IPS DF 6.9 (cell line): Measurements from ENCODE around the gene FIBCD1.

Experiments
- DNase-seq: peaks from one replicate; pipeline ENCODE4 v3.0.0-alpha.2; 2013; ENCODE audit warnings: low read depth, low spot score
- H3K27ac ChIP-seq: one replicate; pipeline ENCODE4 v1.5.1; 2013; ENCODE audit warnings: low read length, control low read depth
- H3K27me3 ChIP-seq: 2 replicates; pipeline ENCODE4 v1.6.1; 2013; ENCODE audit warnings: mild to moderate bottlenecking, low read length; ENCODE audit not compliant: control insufficient read depth, insufficient read depth
- H3K36me3 ChIP-seq: 2 replicates; pipeline ENCODE4 v1.6.1; 2013; ENCODE audit warnings: low read length; ENCODE audit not compliant: control insufficient read depth, insufficient read depth
- H3K4me1 ChIP-seq: 2 replicates; pipeline ENCODE4 v1.6.1; 2013; ENCODE audit warnings: low read length; ENCODE audit not compliant: control insufficient read depth, insufficient read depth
- H3K4me3 ChIP-seq: 2 replicates; pipeline ENCODE4 v1.5.1; 2013; ENCODE audit warnings: mild to moderate bottlenecking, low read length
- H3K9me3 ChIP-seq: 2 replicates; pipeline ENCODE4 v1.6.1; 2013; ENCODE audit warnings: low read length, inconsistent platforms; ENCODE audit not compliant: control insufficient read depth, insufficient read depth
- whole genome bisulfite sequencing: extraction: QIAGEN DNeasy Blood & Tissue Kit; methylation state at CpG from one replicate; pipeline ENCODE4 v1.1.7; 2013; ENCODE audit warnings: mixed read lengths, missing lambda C conversion rate; ENCODE audit not compliant: insufficient read length, insufficient coverage; 5-methylcytosine and 5-hydroxymethylcytosine counted together

Gene FIBCD1

GRCh38 chr9:130897848-130898551, 41.0 kb downstream of the FIBCD1 start:
- Histone ChIP-seq H3K36me3 (0 out of 2 replicates have a peak, but pooled peaks cover 1% of the 10 kb centered on the region), H3K4me3 (no peak overlapping the region), H3K4me1 (no peaks in the 10 kb centered on the region; the same call in 1 of the 2 replicates), H3K9me3 (no peaks in the 10 kb centered on the region), H3K27ac (no peak overlapping the region), H3K27me3 (no peaks in the 10 kb centered on the region)
- WGBS = no CpG with 5 or more reads among the region's 29 CpGs
- no peak for DNase-seq

GRCh38 chr9:130897105-130897751, 41.8 kb downstream of the FIBCD1 start:
- H3K4me1 ChIP-seq = no peaks in the 10 kb centered on the region; the same call in 1 of the 2 replicates
- H3K36me3 ChIP-seq = 0 out of 2 replicates have a peak, but pooled peaks cover 2% of the 10 kb centered on the region
- H3K27me3 ChIP-seq = no peaks in the 10 kb centered on the region
- no peak overlapping the region for H3K27ac ChIP-seq
- no CpG with 5 or more reads among the region's 16 CpGs for WGBS
- H3K4me3 ChIP-seq = no peak overlapping the region
- DNase-seq = no peak
- H3K9me3 ChIP-seq = no peaks in the 10 kb centered on the region

GRCh38 chr9:130896233-130897014, 42.6 kb downstream of the FIBCD1 start, which contains the start of gene QRFP:
TSS of gene QRFP (minus strand) at chr9:130896812. CDS start at chr9:130893838, 2,974 bp downstream.
- Histone ChIP-seq H3K4me1 (no peaks in the 10 kb centered on the region), H3K36me3 (0 out of 2 replicates have a peak, but pooled peaks cover 2% of the 10 kb centered on the region), H3K27ac (no peak within 1 kb of the TSS), H3K27me3 (no peaks in the 10 kb centered on the region), H3K4me3 (no peak within 1 kb of the TSS), H3K9me3 (no peaks in the 10 kb centered on the region)
- DNase-seq = no peak
- no CpG with 5 or more reads among the region's 27 CpGs for WGBS

- no CpG with 5 or more reads among the region's 24 CpGs for WGBS
- Histone ChIP-seq H3K9me3 (no peaks in the 10 kb centered on the region), H3K4me1 (no peaks in the 10 kb centered on the region), H3K4me3 (no peak overlapping the region), H3K27me3 (no peaks in the 10 kb centered on the region), H3K36me3 (0 out of 2 replicates have a peak, but pooled peaks cover 2% of the 10 kb centered on the region), H3K27ac (no peak overlapping the region)
- DNase-seq = no peak
Observed at GRCh38 chr9:130895481-130896232, 43.4 kb downstream of the FIBCD1 start.

GRCh38 chr9:130895038-130895437, 44.0 kb downstream of the FIBCD1 start:
- no peak overlapping the region for H3K4me3 ChIP-seq
- WGBS = no CpG with 5 or more reads among the region's 9 CpGs
- H3K36me3 ChIP-seq = 0 out of 2 replicates have a peak, but pooled peaks cover 2% of the 10 kb centered on the region
- H3K9me3 ChIP-seq = no peaks in the 10 kb centered on the region
- DNase-seq = no peak
- no peaks in the 10 kb centered on the region for H3K27me3 ChIP-seq
- no peak overlapping the region for H3K27ac ChIP-seq
- no peaks in the 10 kb centered on the region for H3K4me1 ChIP-seq

- Histone ChIP-seq H3K4me1 (no peaks in the 10 kb centered on the region), H3K27ac (no peak overlapping the region)
- no CpG with 5 or more reads among the region's 7 CpGs for WGBS
Observed at GRCh38 chr9:130894546-130894945, 44.5 kb downstream of the FIBCD1 start.

GRCh38 chr9:130893341-130894101, 45.5 kb downstream of the FIBCD1 start:
- no peaks in the 10 kb centered on the region for H3K27me3 ChIP-seq
- 0 out of 2 replicates have a peak, but pooled peaks cover 4% of the 10 kb centered on the region for H3K36me3 ChIP-seq
- no peak for DNase-seq
- no CpG with 5 or more reads among the region's 34 CpGs for WGBS
- H3K9me3 ChIP-seq = no peaks in the 10 kb centered on the region
- H3K27ac ChIP-seq = no peak overlapping the region
- no peaks in the 10 kb centered on the region for H3K4me1 ChIP-seq
- no peak overlapping the region for H3K4me3 ChIP-seq

More at GRCh38 chr9:130894546-130894945, 44.5 kb downstream of the FIBCD1 start:
- no peak overlapping the region for H3K4me3 ChIP-seq
- no peaks in the 10 kb centered on the region for H3K9me3 ChIP-seq
- DNase-seq = no peak
- H3K36me3 ChIP-seq = 0 out of 2 replicates have a peak, but pooled peaks cover 2% of the 10 kb centered on the region
- H3K27me3 ChIP-seq = no peaks in the 10 kb centered on the region

- no peak for DNase-seq
- Histone ChIP-seq H3K27ac (no peak overlapping the region), H3K9me3 (no peaks in the 10 kb centered on the region), H3K36me3 (peaks cover 12% of the 10 kb centered on the region), H3K27me3 (no peaks in the 10 kb centered on the region), H3K4me1 (no peaks in the 10 kb centered on the region), H3K4me3 (no peak overlapping the region)
- WGBS = no CpG with 5 or more reads among the region's 24 CpGs
Observed at GRCh38 chr9:130892477-130893304, 46.4 kb downstream of the FIBCD1 start.
